Activated effector memory CD4-positive, alpha-beta T cell treated with Interleukin-2 at 50 U/mL for 16 hours (primary cell): ENCODE data around the gene PODNL1.
"Not testable (repeated sequence)": the region's sequence is repeated elsewhere in the genome, so short reads cannot be mapped to it uniquely, and the experiment has no call there.

Source experiments
- DNase-seq: peaks from one replicate; pipeline ENCODE4 v3.0.0-alpha.2; 2020

PODNL1 gene

DNA sequence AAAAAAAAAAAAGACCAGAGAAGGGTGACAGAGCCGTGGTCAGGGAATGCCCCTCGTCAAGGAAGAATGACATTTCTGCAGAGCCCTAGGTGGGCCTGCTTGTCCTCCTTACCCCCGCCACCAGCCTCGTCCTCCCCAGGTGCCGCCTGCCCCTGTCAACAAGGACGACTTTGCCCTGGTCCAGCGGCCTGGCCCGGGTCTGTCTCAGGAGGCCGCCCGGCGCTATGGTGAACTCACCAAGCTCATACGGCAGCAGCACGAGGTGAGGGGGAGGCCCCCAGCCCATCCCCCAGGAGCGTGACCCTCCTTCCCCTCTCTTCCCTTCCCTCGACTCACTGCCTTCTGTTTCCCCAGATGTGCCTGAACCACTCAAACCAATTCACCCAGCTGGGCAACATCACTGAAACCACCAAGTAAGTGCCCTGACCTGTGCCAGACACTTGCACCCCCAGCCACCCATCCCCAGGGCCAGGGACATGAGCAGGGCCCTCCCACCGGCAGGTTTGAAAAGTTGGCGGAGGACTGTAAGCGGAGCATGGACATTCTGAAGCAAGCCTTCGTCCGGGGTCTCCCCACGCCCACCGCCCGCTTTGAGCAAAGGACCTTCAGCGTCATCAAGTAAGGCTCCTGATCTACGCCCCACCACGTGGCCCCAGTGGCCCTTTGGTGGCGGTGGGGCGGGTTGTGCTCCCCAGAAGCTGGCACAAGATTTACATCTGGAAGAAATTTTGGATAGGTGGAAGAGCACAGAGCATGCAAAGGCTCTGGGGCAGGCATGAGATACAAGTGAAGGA is 14.8 kb downstream of the PODNL1 start:
- DNase-seq = no peak

DNA sequence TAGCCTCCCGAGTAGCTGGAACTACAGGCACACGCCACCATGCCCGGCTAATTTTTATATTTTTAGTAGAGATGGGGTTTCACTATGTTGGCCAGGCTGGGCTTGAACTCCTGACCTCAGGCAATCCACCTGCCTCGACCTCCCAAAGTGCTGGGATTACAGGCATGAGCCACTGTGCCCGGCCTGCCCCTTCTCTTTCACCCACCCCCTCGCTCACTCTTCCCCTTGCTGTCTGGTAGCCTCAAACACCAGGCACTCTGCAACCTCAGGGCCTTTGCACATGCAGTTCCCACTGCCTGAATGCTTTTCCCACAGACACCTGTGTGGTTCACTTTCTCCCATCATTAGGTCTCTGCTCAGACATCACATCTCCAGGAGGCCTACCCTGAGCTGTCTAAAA is 16.1 kb downstream of the PODNL1 start:
- not testable (repeated sequence) for DNase-seq

DNA sequence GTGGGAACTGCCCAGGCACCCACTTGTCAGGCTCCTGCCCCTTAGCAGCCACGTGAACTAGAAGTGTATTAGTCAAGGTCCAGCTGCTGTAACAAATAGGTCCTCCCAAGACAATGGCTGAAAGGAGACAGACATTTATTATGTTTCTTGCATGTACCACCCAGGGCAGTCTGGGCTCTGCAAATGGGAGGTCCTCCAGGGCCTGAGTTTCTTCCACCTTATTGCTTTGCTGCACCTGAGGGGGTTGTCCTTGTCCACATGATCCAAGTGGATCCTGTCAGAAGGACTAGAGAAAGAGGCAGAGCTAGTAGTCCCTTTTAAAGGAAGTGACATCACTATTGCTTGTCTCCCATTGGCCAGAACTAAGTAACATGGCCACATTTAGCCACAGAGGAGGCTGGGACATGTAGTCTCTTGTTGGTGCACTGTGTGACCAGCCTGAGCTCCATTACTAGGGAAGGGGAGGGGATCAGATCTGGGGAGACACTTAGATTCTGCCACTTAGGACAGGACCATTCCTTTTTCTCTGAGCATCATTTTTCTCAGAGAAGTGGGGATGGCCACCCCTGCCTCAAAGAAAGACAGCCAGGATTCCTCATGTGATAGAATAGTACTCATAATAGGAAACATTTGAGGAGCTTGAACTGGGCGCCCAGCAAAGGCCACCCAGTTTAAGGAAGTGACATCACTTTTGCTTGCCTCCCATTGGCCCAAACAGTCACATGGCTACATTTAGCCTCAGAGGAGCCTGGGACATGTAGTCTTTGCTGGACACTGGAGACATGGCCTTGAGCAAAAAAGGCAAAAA is 17.1 kb downstream of the PODNL1 start:
- DNase-seq = no peak

GRCh38 chr19:13920524-13920923 is 17.7 kb downstream of the PODNL1 start:
- no peak for DNase-seq

DNA sequence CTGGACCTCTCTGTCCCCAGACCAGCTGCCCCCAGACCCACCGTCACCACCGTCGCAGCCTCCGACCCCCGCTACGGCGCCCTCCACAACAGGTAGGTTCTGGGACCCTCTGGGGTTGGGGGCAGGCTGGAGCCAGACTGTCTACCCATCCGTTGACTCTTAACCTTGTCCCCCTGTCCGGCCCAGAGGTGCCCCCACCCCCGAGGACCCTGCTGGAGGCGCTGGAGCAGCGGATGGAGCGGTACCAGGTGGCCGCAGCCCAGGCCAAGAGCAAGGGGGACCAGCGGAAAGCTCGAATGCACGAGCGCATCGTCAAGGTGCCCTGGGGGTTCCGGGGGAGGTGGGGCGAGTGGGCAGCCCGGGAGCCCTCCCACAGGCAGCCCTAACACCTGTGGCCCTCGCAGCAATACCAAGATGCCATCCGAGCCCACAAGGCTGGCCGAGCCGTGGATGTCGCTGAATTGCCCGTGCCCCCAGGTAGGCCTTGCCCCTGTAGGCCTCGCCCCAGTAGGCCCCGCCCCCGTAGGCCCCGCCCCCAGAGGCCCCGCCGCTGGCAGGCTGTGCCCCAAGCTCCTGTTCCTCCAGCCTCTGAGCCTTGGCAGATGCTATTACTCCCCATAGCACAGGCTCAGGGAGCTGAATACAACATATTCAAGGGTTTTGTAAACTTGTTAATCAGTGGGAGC is 19.3 kb downstream of the PODNL1 start:
- DNase-seq = no peak

DNA sequence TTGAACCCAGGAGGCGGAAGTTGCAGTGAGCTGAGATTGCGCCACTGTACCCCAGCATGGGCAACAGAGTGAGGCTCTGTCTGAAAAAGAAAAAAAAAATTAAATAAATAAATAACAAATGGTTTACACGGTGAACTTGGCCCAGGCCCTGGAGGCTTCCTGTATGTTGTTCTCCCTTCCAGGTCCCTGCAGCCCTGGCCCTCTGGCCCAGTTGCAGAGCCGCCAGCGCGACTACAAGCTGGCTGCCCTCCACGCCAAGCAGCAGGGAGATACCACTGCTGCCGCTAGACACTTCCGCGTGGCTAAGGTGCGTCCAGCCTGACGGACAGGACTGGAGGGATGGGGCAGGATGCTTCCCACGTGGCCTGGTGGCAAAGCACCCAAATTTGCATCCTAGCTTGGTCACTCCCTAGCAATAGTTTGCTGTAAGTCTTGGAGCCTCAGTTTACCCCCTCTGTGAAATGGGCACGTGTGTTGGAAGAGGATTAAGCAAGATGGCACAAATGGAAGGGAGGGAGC is 20.3 kb downstream of the PODNL1 start:
- DNase-seq = no peak

GRCh38 chr19:13914777-13915176 is 23.4 kb downstream of the PODNL1 start:
- no peak for DNase-seq

GRCh38 chr19:13913352-13913751 is 24.9 kb downstream of the PODNL1 start:
- no peak for DNase-seq

GRCh38 chr19:13909430-13909829 is 28.8 kb downstream of the PODNL1 start:
- DNase-seq = no peak

GRCh38 chr19:13908674-13909073 is 29.5 kb downstream of the PODNL1 start:
- no peak for DNase-seq

GRCh38 chr19:13906910-13907309 is 31.3 kb downstream of the PODNL1 start:
- no peak for DNase-seq

GRCh38 chr19:13906521-13906904 is 31.7 kb downstream of the PODNL1 start:
- peak; percentile 9 for DNase-seq

- DNase-seq = peak; percentile 91
These were observed 32.3 kb downstream of the PODNL1 start, which contains the start of the genes BRME1 and CC2D1A for GRCh38 chr19:13905634-13906520. BRME1 (minus strand) TSS chr19:13906117; CDS start chr19:13904892, 1,225 bp downstream. CC2D1A (plus strand) TSS chr19:13906201; CDS start chr19:13906442, 241 bp downstream.

DNA sequence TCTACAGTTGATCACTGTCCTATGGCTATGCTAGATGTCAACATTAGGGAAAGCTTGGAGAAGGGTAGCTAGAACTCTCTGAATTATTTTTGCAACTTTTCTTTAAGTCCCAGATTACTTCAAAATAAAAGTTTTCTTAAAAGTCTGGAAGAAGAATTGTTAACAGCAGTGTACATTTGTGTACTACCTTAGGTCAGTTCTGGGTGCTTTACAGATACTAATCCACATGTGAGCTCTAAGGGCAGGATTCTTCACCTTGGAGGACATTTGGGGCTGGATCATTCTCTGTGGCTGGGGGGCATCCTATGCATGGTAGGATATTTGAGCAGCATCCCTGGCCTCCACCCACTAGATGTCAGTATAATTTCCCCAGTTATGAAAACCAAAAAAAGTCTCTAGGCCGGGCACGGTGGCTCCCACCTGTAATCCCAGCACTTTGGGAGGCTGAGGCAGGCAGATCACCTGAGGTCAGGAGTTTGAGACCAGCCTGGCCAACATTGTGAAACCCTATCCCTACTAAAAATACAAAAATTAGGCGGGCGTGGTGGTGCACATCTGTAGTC is 35.1 kb downstream of the PODNL1 start:
- peak; percentile 7 for DNase-seq

DNA sequence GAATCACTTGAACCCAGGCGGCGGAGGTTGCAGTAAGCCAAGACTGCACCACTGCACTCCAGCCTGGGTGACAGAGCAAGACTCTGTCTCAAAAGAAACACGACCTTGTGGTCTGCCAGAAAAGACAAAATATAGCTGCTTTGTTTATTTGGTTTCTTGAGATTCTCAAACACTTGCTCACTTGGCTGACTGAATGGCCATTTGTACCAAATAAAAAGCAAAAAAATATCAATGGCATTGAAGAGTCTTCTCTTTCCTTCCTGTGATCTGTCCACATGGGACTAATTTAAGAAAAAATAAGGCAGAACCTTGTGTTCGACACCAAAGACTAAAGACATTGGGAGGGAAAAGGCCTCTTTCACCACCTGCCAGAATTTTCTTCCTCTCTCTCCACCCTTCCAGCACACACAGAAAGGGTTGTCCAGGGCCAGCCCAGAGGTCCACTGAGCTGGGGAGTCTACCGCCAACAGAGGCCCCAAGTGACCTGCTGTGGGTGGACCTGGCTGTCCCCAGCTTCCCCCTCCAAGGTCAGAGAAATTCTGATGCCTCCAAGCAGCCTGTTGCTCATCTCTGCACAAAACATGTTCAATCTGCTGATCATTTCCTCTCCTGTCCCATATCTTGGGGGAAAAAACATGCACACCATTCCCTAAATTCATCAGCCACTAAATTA is 38.2 kb downstream of the PODNL1 start:
- no peak for DNase-seq

- no peak for DNase-seq
These were observed 38.8 kb downstream of the PODNL1 start for GRCh38 chr19:13899393-13899792.

GRCh38 chr19:13896227-13896626 is 42.0 kb downstream of the PODNL1 start:
- DNase-seq = no peak

DNA sequence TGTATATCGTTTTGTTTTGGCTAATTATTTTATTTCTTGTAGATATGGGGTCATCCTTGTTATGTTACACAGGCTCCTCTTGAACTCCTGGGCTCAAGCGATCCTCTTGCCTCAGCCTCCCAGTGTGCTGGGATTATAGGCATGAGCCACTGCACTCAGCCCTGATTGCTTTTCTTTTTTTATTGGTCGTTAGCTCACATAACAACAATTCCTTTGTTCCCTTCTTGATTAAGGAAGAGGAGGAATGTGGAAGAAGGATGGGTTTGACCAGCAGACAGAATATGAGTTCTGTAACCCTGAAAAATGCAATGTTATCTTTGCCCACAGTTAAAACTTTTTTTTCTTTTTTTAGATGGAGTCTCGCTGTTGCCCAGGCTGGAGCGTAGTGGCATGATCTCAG is 43.7 kb downstream of the PODNL1 start:
- no peak for DNase-seq

GRCh38 chr19:13892870-13893269 is 45.3 kb downstream of the PODNL1 start:
- no peak for DNase-seq

DNA sequence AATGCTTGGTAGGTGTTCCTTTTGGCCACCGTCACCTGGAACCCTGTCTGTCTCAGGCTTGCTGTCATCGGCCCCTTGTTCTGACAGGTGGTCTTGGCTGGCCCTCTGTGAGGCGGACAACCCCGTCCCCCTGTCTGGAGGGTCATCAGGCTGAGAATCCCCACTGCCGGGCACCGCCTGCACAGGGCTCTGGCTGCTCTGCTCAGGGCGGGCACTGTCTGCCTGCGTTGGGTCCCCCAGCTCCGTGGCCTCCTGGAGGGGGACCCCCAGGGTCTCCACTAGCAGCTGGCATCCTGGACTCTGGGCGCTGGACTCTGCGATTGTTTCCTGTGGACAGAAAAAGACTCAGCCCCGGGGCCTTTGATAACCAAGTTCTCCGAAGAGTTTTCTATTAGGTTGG is 48.1 kb downstream of the PODNL1 start:
- DNase-seq = no peak

DNA sequence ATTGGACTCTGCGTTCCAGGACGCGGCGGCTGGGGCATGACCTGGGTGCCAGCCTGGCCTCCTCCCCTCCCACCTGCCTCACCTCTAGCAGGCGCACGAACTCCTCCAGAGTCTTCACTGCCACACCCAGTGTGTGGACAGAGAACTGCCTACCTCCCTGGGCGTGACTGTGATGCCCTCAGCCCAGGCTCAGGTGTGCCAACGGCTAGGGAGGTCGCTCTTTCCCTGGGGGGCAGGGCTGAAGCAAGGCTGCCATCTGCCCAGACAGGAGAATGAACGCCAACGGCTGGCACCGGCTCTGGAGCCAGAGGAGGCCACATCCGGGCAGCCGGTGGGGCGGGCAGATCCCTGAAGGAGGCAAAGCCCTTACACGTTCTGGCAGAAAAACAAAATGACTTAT is 49.9 kb downstream of the PODNL1 start:
- no peak for DNase-seq
